Mucosa of stomach (tissue), 1 donor: ENCODE data around the gene KATNAL2.

ENCODE experiments used
- H3K27me3 ChIP-seq: one replicate; pipeline ENCODE4 v1.7.0; 2013; ENCODE audit warnings: mild to moderate bottlenecking, low read length; ENCODE audit not compliant: control insufficient read depth, insufficient read depth
- H3K36me3 ChIP-seq: one replicate; pipeline ENCODE4 v1.7.0; 2013; ENCODE audit warnings: low read length; ENCODE audit not compliant: control insufficient read depth, insufficient read depth
- H3K4me1 ChIP-seq: one replicate; pipeline ENCODE4 v1.7.0; 2013; ENCODE audit warnings: mild to moderate bottlenecking, low read length; ENCODE audit not compliant: control insufficient read depth, insufficient read depth
- H3K4me3 ChIP-seq: one replicate; pipeline ENCODE4 v1.7.0; 2013; ENCODE audit warnings: low read length
- H3K9ac ChIP-seq: one replicate; pipeline ENCODE4 v1.7.0; 2013; ENCODE audit warnings: mild to moderate bottlenecking, low read length, moderate library complexity
- H3K9me3 ChIP-seq: one replicate; pipeline ENCODE4 v1.7.0; 2013; ENCODE audit warnings: mild to moderate bottlenecking, low read length, moderate library complexity; ENCODE audit not compliant: control insufficient read depth
- donor health status: Pancreatic carcinoma.

Gene KATNAL2

GRCh38 chr18:47108998-47109405 lies 191.6 kb downstream of the KATNAL2 start:
- Histone ChIP-seq H3K9ac (no peak overlapping the region), H3K9me3 (no peaks in the 10 kb centered on the region), H3K27me3 (no peaks in the 10 kb centered on the region), H3K4me3 (no peak overlapping the region), H3K36me3 (no peaks in the 10 kb centered on the region), H3K4me1 (no peaks in the 10 kb centered on the region)

- no peaks in the 10 kb centered on the region for H3K9me3 ChIP-seq
- H3K4me1 ChIP-seq = no peaks in the 10 kb centered on the region
- H3K36me3 ChIP-seq = no peaks in the 10 kb centered on the region
- H3K9ac ChIP-seq = no peak overlapping the region
- H3K4me3 ChIP-seq = no peak overlapping the region
- no peaks in the 10 kb centered on the region for H3K27me3 ChIP-seq
Observed at GRCh38 chr18:47109720-47110119, 192.3 kb downstream of the KATNAL2 start.

GRCh38 chr18:47110492-47111274 lies 193.3 kb downstream of the KATNAL2 start:
- Histone ChIP-seq H3K4me3 (no peak overlapping the region), H3K9ac (no peak overlapping the region), H3K36me3 (no peaks in the 10 kb centered on the region), H3K9me3 (no peaks in the 10 kb centered on the region), H3K27me3 (no peaks in the 10 kb centered on the region), H3K4me1 (no peaks in the 10 kb centered on the region)

GRCh38 chr18:47113796-47114540 lies 196.6 kb downstream of the KATNAL2 start:
- Histone ChIP-seq H3K9me3 (no peaks in the 10 kb centered on the region), H3K4me1 (no peaks in the 10 kb centered on the region), H3K4me3 (no peak overlapping the region), H3K27me3 (no peaks in the 10 kb centered on the region), H3K9ac (no peak overlapping the region), H3K36me3 (no peaks in the 10 kb centered on the region)

GRCh38 chr18:47115205-47115604 lies 197.8 kb downstream of the KATNAL2 start:
- Histone ChIP-seq H3K9me3 (no peaks in the 10 kb centered on the region), H3K4me1 (no peaks in the 10 kb centered on the region), H3K4me3 (no peak overlapping the region), H3K9ac (no peak overlapping the region), H3K27me3 (no peaks in the 10 kb centered on the region), H3K36me3 (no peaks in the 10 kb centered on the region)

- Histone ChIP-seq H3K9ac (no peak overlapping the region), H3K4me3 (no peak overlapping the region), H3K9me3 (no peaks in the 10 kb centered on the region), H3K27me3 (no peaks in the 10 kb centered on the region), H3K36me3 (no peaks in the 10 kb centered on the region), H3K4me1 (peaks cover 4% of the 10 kb centered on the region)
Observed at GRCh38 chr18:47118981-47119380, 201.6 kb downstream of the KATNAL2 start.

GRCh38 chr18:47120428-47120827 lies 203.0 kb downstream of the KATNAL2 start:
- Histone ChIP-seq H3K9me3 (no peaks in the 10 kb centered on the region), H3K36me3 (no peaks in the 10 kb centered on the region), H3K4me1 (peaks cover 4% of the 10 kb centered on the region), H3K27me3 (no peaks in the 10 kb centered on the region), H3K4me3 (no peak overlapping the region), H3K9ac (no peak overlapping the region)

GRCh38 chr18:47121146-47121545 lies 203.7 kb downstream of the KATNAL2 start:
- Histone ChIP-seq H3K36me3 (no peaks in the 10 kb centered on the region), H3K9me3 (no peaks in the 10 kb centered on the region), H3K4me3 (no peak overlapping the region), H3K4me1 (peaks cover 4% of the 10 kb centered on the region), H3K9ac (no peak overlapping the region), H3K27me3 (no peaks in the 10 kb centered on the region)

- Histone ChIP-seq H3K4me1 (no peaks in the 10 kb centered on the region), H3K9me3 (no peaks in the 10 kb centered on the region), H3K4me3 (no peak overlapping the region), H3K36me3 (no peaks in the 10 kb centered on the region), H3K27me3 (no peaks in the 10 kb centered on the region), H3K9ac (no peak overlapping the region)
Observed at GRCh38 chr18:47141289-47141688, 223.9 kb downstream of the KATNAL2 start.

GRCh38 chr18:47143153-47143552 lies 225.8 kb downstream of the KATNAL2 start:
- H3K4me1 ChIP-seq = no peaks in the 10 kb centered on the region
- H3K9ac ChIP-seq = no peak overlapping the region
- H3K9me3 ChIP-seq = no peaks in the 10 kb centered on the region
- no peak overlapping the region for H3K4me3 ChIP-seq
- H3K27me3 ChIP-seq = no peaks in the 10 kb centered on the region
- H3K36me3 ChIP-seq = no peaks in the 10 kb centered on the region

GRCh38 chr18:47143899-47144485 lies 226.6 kb downstream of the KATNAL2 start:
- Histone ChIP-seq H3K9ac (no peak overlapping the region), H3K9me3 (no peaks in the 10 kb centered on the region), H3K4me1 (no peaks in the 10 kb centered on the region), H3K27me3 (no peaks in the 10 kb centered on the region), H3K4me3 (no peak overlapping the region), H3K36me3 (no peaks in the 10 kb centered on the region)

- Histone ChIP-seq H3K36me3 (no peaks in the 10 kb centered on the region), H3K9me3 (no peaks in the 10 kb centered on the region), H3K4me3 (no peak overlapping the region), H3K9ac (no peak overlapping the region), H3K4me1 (peaks cover 12% of the 10 kb centered on the region), H3K27me3 (no peaks in the 10 kb centered on the region)
Observed at GRCh38 chr18:47146206-47146605, 228.8 kb downstream of the KATNAL2 start.
